Hepatocyte (in vitro differentiated cells): Measurements from ENCODE around the gene ATP6V1F. TPM values are rescaled to one million over a fixed set of nuclear protein-coding genes. Genes with fewer than 3 reads are reported as not detected.

Experiments
- DNase-seq: peaks from one replicate; pipeline ENCODE4 v3.0.0-alpha.2; 2016; ENCODE audit warnings: low spot score
- H2AFZ ChIP-seq: fragments of 200-600 bp; sonication (generic); 2 replicates; pipeline ENCODE4 v1.6.0; 2016; ENCODE audit warnings: antibody characterized with exemption, mild to moderate bottlenecking
- H3K27ac ChIP-seq: fragments of 200-600 bp; sonication (generic); 2 replicates; pipeline ENCODE4 v1.5.1; 2016; ENCODE audit warnings: mild to moderate bottlenecking
- H3K27me3 ChIP-seq: fragments of 200-600 bp; sonication (generic); 2 replicates; pipeline ENCODE4 v1.6.1; 2016
- H3K36me3 ChIP-seq: fragments of 200-600 bp; sonication (generic); replicated peaks from 2 replicates; pipeline ENCODE4 v1.5.1; 2016; ENCODE audit warnings: low read depth; ENCODE audit not compliant: insufficient read depth
- H3K4me1 ChIP-seq: fragments of 200-600 bp; sonication (generic); 2 replicates; pipeline ENCODE4 v1.5.1; 2016; ENCODE audit warnings: mild to moderate bottlenecking, moderate library complexity; ENCODE audit not compliant: insufficient read depth
- H3K4me2 ChIP-seq: fragments of 200-600 bp; sonication (generic); 2 replicates; pipeline ENCODE4 v1.6.0; 2016
- H3K4me3 ChIP-seq: fragments of 200-600 bp; sonication (generic); 2 replicates; pipeline ENCODE4 v1.5.1; 2016; ENCODE audit warnings: mild to moderate bottlenecking
- H3K79me2 ChIP-seq: fragments of 200-600 bp; sonication (generic); 2 replicates; pipeline ENCODE4 v1.6.0; 2017; ENCODE audit warnings: mild to moderate bottlenecking
- H3K9me2 ChIP-seq: fragments of 200-600 bp; sonication (generic); replicated peaks from 2 replicates; pipeline ENCODE4 v1.6.0; 2017; ENCODE audit warnings: mild to moderate bottlenecking; ENCODE audit not compliant: insufficient read depth
- H3K9me3 ChIP-seq: fragments of 200-600 bp; sonication (generic); 2 replicates; pipeline ENCODE4 v1.5.1; 2016; ENCODE audit warnings: low read depth, mild to moderate bottlenecking
- H4K20me1 ChIP-seq: fragments of 200-600 bp; sonication (generic); 2 replicates; pipeline ENCODE4 v1.6.0; 2016; ENCODE audit warnings: mild to moderate bottlenecking; ENCODE audit not compliant: insufficient read depth, poor library complexity, severe bottlenecking
- CTCF ChIP-seq: fragments of 200-600 bp; sonication (generic); IDR thresholded peaks from 2 replicates; pipeline ENCODE4 v1.5.1; 2016; ENCODE audit warnings: antibody characterized with exemption, mild to moderate bottlenecking; ENCODE audit not compliant: poor library complexity
- EZH2 ChIP-seq: fragments of 200-600 bp; sonication (generic); IDR thresholded peaks from 2 replicates; pipeline ENCODE4 v1.6.1; 2016; ENCODE audit warnings: antibody characterized with exemption, mild to moderate bottlenecking, borderline replicate concordance
- EZH2phosphoT487 ChIP-seq: fragments of 200-600 bp; sonication (generic); IDR thresholded peaks from one replicate; pipeline ENCODE4 v1.6.1; 2018; ENCODE audit warnings: antibody characterized with exemption, mild to moderate bottlenecking, low read depth, moderate library complexity; ENCODE audit not compliant: unreplicated experiment, severe bottlenecking
- WGBS: methylation state at CpG from one replicate; pipeline ENCODE4 v1.1.6; 2016; ENCODE audit warnings: low lambda C conversion rate; ENCODE audit errors: missing lambda C conversion rate; 5-methylcytosine and 5-hydroxymethylcytosine counted together
- polyA plus RNA-seq: library from polyadenylated mRNA; unstranded; fragments of >200 nt; fragmentation: Nextera tagmentation; extraction: Ambion mirVana; gene quantifications from 2 replicates; pipeline ENCODE4 v1.2.1, GENCODE V29; 2016
- total RNA-seq: library from RNA; depleted of rRNA; stranded (reverse); fragments of >200 nt; gene quantifications from 2 replicates; pipeline ENCODE4 v1.2.3, GENCODE V29; 2014

The ATP6V1F gene
- total RNA-seq (181 and 184 TPM in 2 replicates), polyA plus RNA-seq (422 and 426 TPM in 2 replicates)

- Histone ChIP-seq H3K79me2 (peaks cover 29% of the 10 kb centered on the region), H3K4me3 (peak within 1 kb of the TSS; percentile 52), H3K4me2 (peak within 1 kb of the TSS; percentile 82), H3K27ac (peak within 1 kb of the TSS; percentile 84), H3K36me3 (no peaks in the 10 kb centered on the region), H3K4me1 (peaks cover 12% of the 10 kb centered on the region), H4K20me1 (peaks cover 38% of the 10 kb centered on the region), H3K9me2 (no peaks in the 10 kb centered on the region), H3K9me3 (no peaks in the 10 kb centered on the region), H3K27me3 (no peaks in the 10 kb centered on the region), H2AFZ (peak within 1 kb of the TSS; percentile 51)
- TF ChIP-seq EZH2phosphoT487 (no peak), CTCF (no peak), EZH2 (no peak)
- WGBS, result under 1% methylated on average over 65 of the region's 65 CpGs
- DNase-seq, result peak; percentile 98
Observed at GRCh38 chr7:128862571-128863432, at the start of gene ATP6V1F. TSS of gene ATP6V1F (plus strand) at chr7:128862856. CDS start at chr7:128862905, 49 bp downstream.

- 88% methylated on average over 6 of the region's 6 CpGs for WGBS
- H3K79me2 ChIP-seq, result no peaks in the 10 kb centered on the region
- H3K4me2 ChIP-seq, result no peak overlapping the region
- H3K4me3 ChIP-seq, result no peak overlapping the region
- no peaks in the 10 kb centered on the region for H3K9me3 ChIP-seq
- DNase-seq, result no peak
- H3K9me2 ChIP-seq, result no peaks in the 10 kb centered on the region
- H3K4me1 ChIP-seq, result no peaks in the 10 kb centered on the region
- TF ChIP-seq EZH2phosphoT487 (no peak), CTCF (no peak), EZH2 (no peak)
- H2AFZ ChIP-seq, result no peak overlapping the region
- no peaks in the 10 kb centered on the region for H4K20me1 ChIP-seq
- no peaks in the 10 kb centered on the region for H3K36me3 ChIP-seq
- no peaks in the 10 kb centered on the region for H3K27me3 ChIP-seq
- H3K27ac ChIP-seq, result no peak overlapping the region
Observed at GRCh38 chr7:128814499-128814898, 48.2 kb upstream of the ATP6V1F start.

GRCh38 chr7:128815289-128815942 is 47.2 kb upstream of the ATP6V1F start:
- H3K9me2 ChIP-seq, result no peaks in the 10 kb centered on the region
- H3K27me3 ChIP-seq, result no peaks in the 10 kb centered on the region
- H3K79me2 ChIP-seq, result no peaks in the 10 kb centered on the region
- H3K36me3 ChIP-seq, result no peaks in the 10 kb centered on the region
- no peak overlapping the region for H3K4me3 ChIP-seq
- 95% methylated on average over 7 of the region's 7 CpGs for WGBS
- H3K27ac ChIP-seq, result no peak overlapping the region
- H4K20me1 ChIP-seq, result no peaks in the 10 kb centered on the region
- H3K9me3 ChIP-seq, result no peaks in the 10 kb centered on the region
- TF ChIP-seq CTCF, result no peak
- H3K4me2 ChIP-seq, result no peak overlapping the region
- DNase-seq, result no peak
- H3K4me1 ChIP-seq, result no peaks in the 10 kb centered on the region
- no peak overlapping the region for H2AFZ ChIP-seq
